Measurements from ENCODE around the gene TXNRD2.

- TF ChIP-seq CTCF (IDR thresholded peaks at IDR 0.05) (no peak), EZH2 (IDR thresholded peaks at IDR 0.05) (no peak)
Measured at GRCh38 chr22:19928207-19928606, 13.4 kb downstream of the TXNRD2 start.
